GM12878 (cell line): ENCODE results near the gene TTC39A. TPM values are rescaled to one million over a fixed set of nuclear protein-coding genes. Genes with fewer than 3 reads are reported as not detected.

ENCODE experiments used
- ATAC-seq: fragments of 200-7000 bp; cut with Tn5 transposase; 3 replicates; pipeline ENCODE4 v1.9.1; 2020; ENCODE audit warnings: mild to moderate bottlenecking, moderate library complexity
- BruUV-seq: library from RNA; stranded (reverse); fragments of 400-500 nt; replicated peaks from 2 replicates; lab custom pipeline; 2021; lab: Mats Ljungman, UMichigan
- CTCF ChIA-PET: fragments of 300-600 bp; sonication (Branson Sonifier 250); formaldehyde crosslinking; extraction: SDS; loops from one replicate; lab custom pipeline; 2021; ENCODE audit warnings: inconsistent platforms; lab: Yijun Ruan, JAX
- POLR2A ChIA-PET: fragments of 350-600 bp; formaldehyde crosslinking; extraction: SDS; loops from one replicate; lab custom pipeline; 2021; ENCODE audit warnings: inconsistent platforms; lab: Charles Lee
- RAD21 ChIA-PET: fragments of 300-600 bp; sonication (Branson Sonifier 250); formaldehyde crosslinking; loops from one replicate; lab custom pipeline; 2023; ENCODE audit warnings: antibody characterized with exemption; ENCODE audit not compliant: unreplicated experiment; lab: Charles Lee
- SMC1A ChIA-PET: fragments of 300-600 bp; sonication (Branson Sonifier 250); formaldehyde crosslinking; loops from one replicate; lab custom pipeline; 2023; ENCODE audit not compliant: unreplicated experiment, uncharacterized antibody; lab: Charles Lee
- DNase-seq: peaks from one replicate; pipeline ENCODE4 v3.0.0-alpha.2; 2011; ENCODE audit warnings: low read depth, low spot score
- FAIRE-seq: peaks from 3 replicates; lab custom pipeline; 2011; peaks lifted over from hg19 to GRCh38; lab: Jason Lieb, UNC
- H2AFZ ChIP-seq: 2 replicates; pipeline ENCODE4 v1.6.0; 2011; ENCODE audit warnings: low read depth, low read length, control low read depth; ENCODE audit not compliant: control insufficient read depth
- H3K27ac ChIP-seq: 2 replicates; pipeline ENCODE4 v1.5.1; 2011; ENCODE audit warnings: control low read depth; ENCODE audit not compliant: control insufficient read depth, insufficient read depth
- H3K27me3 ChIP-seq, 2 experiments: replicated peaks in 1 of 2; 2 replicates each; pipeline versions ENCODE4 v1.6.0 to v1.6.1; 2011; ENCODE audit warnings: low read length in 1 of 2; ENCODE audit not compliant: control insufficient read depth in 2 of 2, insufficient read depth in 2 of 2
- H3K36me3 ChIP-seq, 2 experiments: 2 replicates each; pipeline ENCODE4 v1.5.1; 2011; ENCODE audit warnings: low read length in 1 of 2; ENCODE audit not compliant: control insufficient read depth in 2 of 2, insufficient read depth in 2 of 2
- H3K4me1 ChIP-seq: 2 replicates; pipeline ENCODE4 v1.6.1; 2011; ENCODE audit warnings: mild to moderate bottlenecking, low read length, moderate library complexity, mixed read lengths; ENCODE audit not compliant: control insufficient read depth, insufficient read depth
- H3K4me2 ChIP-seq: 2 replicates; pipeline ENCODE4 v1.6.0; 2011; ENCODE audit warnings: control low read depth; ENCODE audit not compliant: control insufficient read depth, insufficient read depth
- H3K4me3 ChIP-seq: fragments of 200-600 bp; sonication (generic); 2 replicates; pipeline ENCODE4 v1.5.1; 2016
- H3K79me2 ChIP-seq: 2 replicates; pipeline ENCODE4 v1.6.0; 2011; ENCODE audit warnings: low read length; ENCODE audit not compliant: control insufficient read depth, insufficient read depth
- H3K9ac ChIP-seq: 2 replicates; pipeline ENCODE4 v1.8.0; 2011; ENCODE audit warnings: low read length, control low read depth, mixed read lengths; ENCODE audit not compliant: control insufficient read depth, insufficient read depth
- H3K9me3 ChIP-seq: replicated peaks from 3 replicates; pipeline ENCODE4 v1.5.1; 2011; ENCODE audit warnings: mild to moderate bottlenecking, low read length; ENCODE audit not compliant: control insufficient read depth, insufficient read depth
- H4K20me1 ChIP-seq: 2 replicates; pipeline ENCODE4 v1.6.0; 2011; ENCODE audit not compliant: control insufficient read depth, insufficient read depth
- E2F4 ChIP-seq: IDR thresholded peaks from 2 replicates; pipeline ENCODE4 v1.6.1; 2012; ENCODE audit warnings: low read depth, low read length, improper control_type of control experiment
- MLLT1 ChIP-seq: fragments of 450-650 bp; IDR thresholded peaks from 2 replicates; pipeline ENCODE4 v1.6.1; 2016; ENCODE audit warnings: mild to moderate bottlenecking
- MYC ChIP-seq: IDR thresholded peaks from 2 replicates; pipeline ENCODE4 v1.6.1; 2011; ENCODE audit warnings: mild to moderate bottlenecking, low read length, moderate library complexity, inconsistent platforms; ENCODE audit not compliant: insufficient read depth, insufficient replicate concordance, insufficient read length, severe bottlenecking
- RAD51 ChIP-seq: fragments of 450-650 bp; IDR thresholded peaks from 2 replicates; pipeline ENCODE4 v1.6.1; 2016; ENCODE audit warnings: moderate library complexity, mild to moderate bottlenecking, inconsistent platforms
- SMARCA5 ChIP-seq: fragments of 450-650 bp; IDR thresholded peaks from 2 replicates; pipeline ENCODE4 v1.6.1; 2017; ENCODE audit warnings: mild to moderate bottlenecking
- WGBS: methylation state at CpG from one replicate; pipeline ENCODE4 v1.1.6; 2016; ENCODE audit warnings: low lambda C conversion rate; ENCODE audit not compliant: insufficient replicate concordance, insufficient coverage; ENCODE audit errors: missing lambda C conversion rate; 5-methylcytosine and 5-hydroxymethylcytosine counted together
- in situ Hi-C: fragments of 300-500 bp; cut with MboI; formaldehyde crosslinking; loops from 9 replicates; pipeline ENCODE4 v1.14.3; 2018; ENCODE audit warnings: mixed read lengths
- intact Hi-C: fragments of 100-400 bp; cut with micrococcal nuclease; formaldehyde crosslinking; loops from one replicate; pipeline ENCODE4 v1.14.2; 2022; ENCODE audit not compliant: unreplicated experiment
- polyA plus RNA-seq, 11 experiments: library from polyadenylated mRNA; depleted of rRNA in 4 of 11; unstranded in 6 of 11; stranded (reverse) in 5 of 11; fragments of >200 nt; fragmentation: Nextera tagmentation in 4 of 11; fragmentation: Illumina TruSeq in 1 of 11; extraction: Ambion mirVana in 4 of 11; extraction: Trizol in 1 of 11; gene quantifications; 1 replicate in 1 of 11; 2 replicates in 10 of 11; pipeline versions ENCODE4 v1.2.1 to v1.2.3, GENCODE V29; 2011 to 2016; ENCODE audit warnings: inconsistent platforms in 2 of 11, missing spikeins in 2 of 11, low read depth in 1 of 11
- total RNA-seq, 4 experiments: library from RNA; depleted of rRNA in 3 of 4; stranded (reverse); fragments of >200 nt in 3 of 4; fragmentation: Illumina TruSeq in 1 of 4; extraction: Trizol in 1 of 4; gene quantifications; 2 replicates each; pipeline versions ENCODE4 v1.2.1 to v1.2.3, GENCODE V29; 2013 to 2021

Gene TTC39A
- total and polyA plus RNA-seq, 10 of the 15 experiments (the other 5 are each of a cell fraction or from before 2014, with no cell fraction given), result 0.18 to 3.0 (median 1.2) TPM

- TF ChIP-seq E2F4, result no peak
- TF ChIP-seq, all 136 proteins: peak for 0
These were observed 34.4 kb downstream of the TTC39A start (continued) for GRCh38 chr1:51295926-51296325.

GRCh38 chr1:51294566-51295184, 35.7 kb downstream of the TTC39A start:
- Histone ChIP-seq H3K79me2 (no peaks in the 10 kb centered on the region), H3K4me1 (peaks cover 12% of the 10 kb centered on the region), H3K4me2 (no peak overlapping the region), H3K36me3 (no peaks in the 10 kb centered on the region), H2AFZ (no peak overlapping the region), H3K9ac (no peak overlapping the region), H3K27ac (no peak overlapping the region), H3K9me3 (no peaks in the 10 kb centered on the region; the same call in 2 of the 3 replicates), H4K20me1 (no peaks in the 10 kb centered on the region), H3K27me3 (no peaks in the 10 kb centered on the region; a peak in 1 of 4 replicates), H3K4me3 (no peak overlapping the region)
- TF ChIP-seq MYC (no peak), MLLT1 (no peak), SMARCA5 (no peak), RAD51 (no peak), E2F4 (no peak)
- no peak for DNase-seq
- intact Hi-C loops (loop anchor here (5.0 to 10.0 kb wide), 2 partner anchors 243 to 420 kb away; no protein-coding TSS in a partner anchor), in situ Hi-C loops (no loop called here)
- RAD21 ChIA-PET, result interaction anchor here (1.1 to 3.0 kb wide), 2 partner anchors 104 to 240 kb away, joined by 4 to 44 read pairs; no protein-coding TSS in a partner anchor
- POLR2A ChIA-PET, result no interaction called here
- no peak for FAIRE-seq
- SMC1A ChIA-PET, result interaction anchor here (0.7 to 2.6 kb wide), 9 partner anchors 11 to 422 kb away, joined by 3 to 10 read pairs (median 3); partner anchors contain the start of gene RNF11
- 44% methylated on average over 11 of the region's 11 CpGs for WGBS
- no TSS peak for BruUV-seq
- CTCF ChIA-PET, result interaction anchor here (1.0 to 5.1 kb wide), 8 partner anchors 8 to 521 kb away, joined by 4 to 93 read pairs (median 15); no protein-coding TSS in a partner anchor
- no peak for ATAC-seq
